Skin of body (tissue), 2 donors: Measurements from ENCODE around the gene TOX2. TPM values are rescaled to one million over a fixed set of nuclear protein-coding genes. Genes with fewer than 3 reads are reported as not detected.

ENCODE experiments used
- DNase-seq: peaks from one replicate; lab custom pipeline; 2025; lab: John Stamatoyannopoulos, UW
- total RNA-seq: library from RNA; depleted of rRNA; stranded (reverse); fragments of >200 nt; gene quantifications from one replicate; pipeline ENCODE4 v1.2.3, GENCODE V29; 2014

TOX2 gene
- total RNA-seq, 1 donor from 2014 or later = 0.89 TPM

GRCh38 chr20:43938932-43939761, 24.5 kb downstream of the TOX2 start:
- no peak for DNase-seq

GRCh38 chr20:43939762-43940121, 25.1 kb downstream of the TOX2 start:
- no peak for DNase-seq

GRCh38 chr20:43940518-43941225, 26.0 kb downstream of the TOX2 start:
- DNase-seq = no peak

- DNase-seq = no peak
These were observed 27.0 kb downstream of the TOX2 start for GRCh38 chr20:43941476-43942200.

- no peak for DNase-seq
These were observed 27.5 kb downstream of the TOX2 start for GRCh38 chr20:43942201-43942590.

- DNase-seq = no peak
These were observed 28.1 kb downstream of the TOX2 start for GRCh38 chr20:43942667-43943285.

DNA sequence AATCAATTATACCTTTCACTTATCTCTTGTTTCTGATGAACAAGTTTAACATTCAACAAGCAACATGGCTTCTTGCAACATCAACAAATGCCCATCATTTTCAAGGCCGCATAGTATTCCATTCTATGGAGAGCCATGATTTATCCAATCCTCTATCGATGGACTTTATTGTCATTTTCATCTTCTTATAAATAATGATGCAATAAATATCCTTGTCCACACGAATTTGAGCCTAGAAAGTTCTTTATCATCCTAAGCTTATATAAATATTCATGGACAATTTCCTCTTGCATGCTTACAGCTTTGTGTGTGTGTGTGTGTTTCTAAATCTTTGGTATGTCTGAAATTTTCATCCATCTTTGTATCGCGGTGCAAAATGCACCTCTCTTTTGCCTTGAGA, 29.1 kb downstream of the TOX2 start:
- no peak for DNase-seq

DNA sequence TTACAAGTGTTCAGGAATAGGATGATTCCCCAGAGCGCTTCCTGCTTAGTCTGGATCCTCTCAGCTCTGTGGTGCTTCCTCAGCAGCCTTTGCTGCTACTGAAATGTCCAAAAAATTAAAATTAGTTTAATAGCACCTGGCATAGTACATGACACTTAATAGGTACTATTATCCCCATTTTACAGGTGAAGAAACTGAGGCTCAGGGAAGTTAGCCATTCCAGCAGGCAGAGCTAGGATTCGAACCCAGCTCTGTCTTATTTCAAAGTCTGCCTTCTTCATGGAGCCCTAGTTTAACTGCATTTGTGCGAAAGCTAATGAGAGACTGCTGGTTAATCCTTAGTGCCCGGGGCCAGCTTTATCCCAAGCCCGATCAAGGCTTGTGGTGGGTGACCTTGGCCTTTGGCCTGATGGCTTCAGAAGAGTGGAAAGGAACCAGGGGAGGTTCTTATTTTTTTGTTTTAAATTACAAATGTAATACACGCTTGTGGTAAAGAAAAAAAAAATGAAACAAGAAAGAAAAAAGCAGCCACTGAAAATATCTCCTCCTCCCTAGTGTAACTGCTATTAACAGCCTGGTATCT, 30.1 kb downstream of the TOX2 start:
- no peak for DNase-seq

GRCh38 chr20:43945391-43946205, 30.9 kb downstream of the TOX2 start:
- no peak for DNase-seq

DNA sequence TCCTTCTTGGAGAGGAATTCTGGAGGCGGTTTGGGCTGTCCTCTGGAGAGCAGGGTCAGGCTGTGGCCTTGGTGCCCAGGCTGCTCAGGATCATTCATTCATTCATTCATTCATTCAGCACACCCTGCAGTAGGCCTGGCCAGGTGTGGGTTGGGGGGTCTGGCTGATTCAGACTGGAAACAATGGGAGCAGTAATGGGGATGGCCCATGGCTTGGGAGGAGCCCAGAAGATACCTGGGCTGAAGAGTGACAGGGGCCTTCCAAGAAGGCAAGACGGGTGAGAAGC, 31.5 kb downstream of the TOX2 start:
- DNase-seq = no peak

DNA sequence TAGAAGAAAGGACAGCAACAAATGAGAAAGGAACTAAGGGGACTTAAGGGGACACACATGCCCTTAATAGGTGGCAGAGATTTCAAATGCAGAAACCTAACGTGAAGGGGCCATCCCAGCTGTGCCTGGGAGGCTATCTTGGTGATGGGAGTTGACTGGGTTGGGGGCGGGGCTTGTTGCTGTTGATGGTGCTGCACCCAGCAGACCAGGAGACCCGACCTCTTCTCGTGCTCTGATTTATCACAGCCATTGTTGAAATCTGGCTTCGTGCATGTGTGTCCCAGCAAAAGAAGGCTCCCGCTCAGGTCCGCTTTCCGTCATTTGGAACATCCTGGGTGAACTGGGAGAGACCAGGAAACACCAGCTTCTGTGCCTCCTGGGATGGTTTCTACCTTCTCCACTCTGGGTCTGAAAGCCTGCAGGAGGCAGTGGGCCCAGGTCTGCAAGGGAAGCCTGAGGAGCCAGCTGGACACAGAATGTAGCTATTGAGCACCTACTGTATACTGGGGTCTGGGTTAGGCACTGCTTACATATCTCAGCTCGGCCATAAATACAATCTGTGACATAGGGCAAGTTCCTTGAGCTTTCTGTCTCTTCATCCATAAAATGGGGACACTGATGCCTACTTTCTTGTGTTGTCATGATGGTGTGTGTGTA, 32.1 kb downstream of the TOX2 start:
- no peak for DNase-seq

DNA sequence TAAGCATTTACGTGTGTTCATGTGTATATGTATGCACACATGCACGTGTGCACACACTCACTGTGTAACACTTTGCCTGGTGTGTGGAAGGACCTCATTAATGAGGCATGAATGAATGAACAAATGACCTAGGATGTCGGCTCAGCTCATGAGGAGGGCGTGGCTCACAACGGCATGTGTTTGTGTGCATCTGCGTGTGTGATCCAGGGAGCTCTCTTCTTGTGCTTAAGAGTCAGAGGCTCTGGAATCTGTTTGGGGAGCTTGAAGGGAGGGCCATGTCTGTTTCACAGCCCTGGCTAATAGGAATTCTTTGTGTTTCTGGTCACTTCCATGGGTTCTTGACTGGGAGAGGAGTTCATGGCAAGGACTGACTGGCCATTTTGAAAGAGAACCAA, 32.7 kb downstream of the TOX2 start:
- no peak for DNase-seq

- DNase-seq = no peak
These were observed 33.8 kb downstream of the TOX2 start for GRCh38 chr20:43948455-43948854.

DNA sequence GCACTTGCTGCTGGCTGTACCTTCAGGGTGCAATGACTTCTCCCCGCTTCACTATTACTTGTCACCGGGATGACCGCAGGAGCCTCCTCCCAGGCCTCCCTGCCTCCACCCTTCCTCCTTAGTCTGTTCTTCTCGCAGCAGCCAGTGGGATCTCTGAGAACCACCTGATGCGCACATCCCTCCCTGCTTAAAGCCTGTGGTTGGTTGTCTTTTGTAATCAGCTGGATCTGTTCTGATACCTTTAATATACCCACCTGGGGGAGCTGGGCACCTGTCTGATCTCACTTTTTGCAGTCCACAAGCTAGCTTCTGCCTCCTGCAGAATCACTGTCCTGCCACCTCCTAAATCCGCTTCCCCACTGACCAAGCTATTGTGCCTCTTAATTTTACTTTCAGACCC, 34.6 kb downstream of the TOX2 start:
- no peak for DNase-seq

- no peak for DNase-seq
These were observed 35.3 kb downstream of the TOX2 start for GRCh38 chr20:43949741-43950618.

DNA sequence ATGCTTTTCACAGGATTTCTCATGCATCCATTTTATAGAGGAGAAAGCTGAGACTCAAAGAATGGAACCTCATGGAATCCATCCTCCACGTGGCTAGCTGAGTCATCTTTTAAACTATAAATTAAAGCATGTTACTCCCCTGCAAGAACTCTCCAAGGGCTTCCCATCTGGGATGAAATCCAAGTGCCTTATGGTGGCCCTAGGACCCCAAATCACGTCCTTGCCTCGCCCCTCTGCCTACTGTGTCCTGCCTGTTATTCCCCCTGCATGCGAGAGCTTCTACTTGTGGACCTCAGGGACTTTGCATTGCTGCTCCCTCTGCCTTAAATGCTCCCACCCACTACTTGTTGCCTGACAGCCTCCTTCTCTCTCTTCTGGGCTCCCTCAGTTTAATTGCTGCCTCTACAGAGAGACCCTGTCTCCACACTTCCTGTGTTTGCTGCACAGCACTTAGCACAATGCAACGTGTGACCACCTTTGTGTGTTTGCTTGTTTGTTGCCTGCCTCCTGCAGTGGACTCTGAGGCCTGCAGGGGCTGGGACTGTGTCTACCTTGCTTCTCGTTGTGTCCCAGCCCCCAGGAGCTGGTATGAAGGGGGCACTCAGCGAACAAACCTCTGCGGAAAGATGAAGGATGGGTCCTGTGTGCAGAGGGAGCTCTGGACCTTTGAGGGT, 39.4 kb downstream of the TOX2 start:
- DNase-seq = no peak

DNA sequence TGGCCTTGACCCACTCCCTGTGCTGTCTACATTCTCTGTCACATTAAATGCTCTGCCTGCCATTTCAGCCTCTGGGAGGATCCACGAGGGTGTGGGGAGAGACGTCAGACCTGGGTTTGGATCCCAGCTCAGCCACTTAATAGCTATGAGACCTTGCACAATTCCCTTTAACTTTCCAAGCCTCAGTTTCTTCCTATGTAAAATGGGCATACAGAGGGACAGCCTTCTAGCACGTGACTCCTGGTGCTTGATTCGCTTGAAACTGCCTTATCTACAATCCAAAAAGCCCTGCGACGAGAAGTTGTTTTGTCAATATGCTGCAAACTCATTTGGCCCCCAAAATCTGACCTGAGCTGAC, 40.0 kb downstream of the TOX2 start:
- no peak for DNase-seq

DNA sequence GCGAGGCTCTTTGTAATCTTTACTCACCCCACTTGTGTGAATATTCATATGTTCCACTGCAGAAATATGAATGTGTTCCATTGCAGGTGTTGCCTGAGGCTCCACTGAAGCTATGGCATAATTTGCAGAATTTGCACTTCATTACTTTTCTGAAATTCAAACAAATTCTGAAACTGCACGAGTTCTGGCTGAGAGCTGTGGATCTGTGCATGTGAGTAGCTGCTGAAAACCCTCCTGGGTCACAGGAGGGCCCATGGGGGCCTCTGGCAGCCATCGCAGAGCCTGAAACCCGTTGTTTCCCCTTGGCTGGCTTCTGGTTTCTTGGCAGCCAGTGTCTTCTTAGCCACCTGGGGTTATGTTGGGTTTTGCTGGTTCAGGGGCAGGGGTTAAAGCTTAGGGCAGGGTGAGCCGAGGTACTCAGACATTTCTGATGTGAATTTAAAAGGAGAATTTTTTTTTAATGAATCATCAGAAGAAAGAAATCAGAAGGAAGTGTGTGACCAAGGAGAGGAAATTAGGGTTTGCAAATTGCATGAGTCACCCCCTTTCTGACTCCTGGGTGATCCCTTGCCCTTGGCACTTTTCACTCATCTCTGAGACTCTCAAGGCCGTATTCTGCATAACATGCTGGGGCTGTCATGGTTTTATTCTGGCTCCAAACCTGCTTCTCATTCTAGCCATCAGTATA, 40.6 kb downstream of the TOX2 start:
- DNase-seq = no peak
